ENCODE data around the gene ATOX1. TPM values are rescaled to one million over a fixed set of nuclear protein-coding genes. Genes with fewer than 3 reads are reported as not detected.

Gene ATOX1
- total and polyA plus RNA-seq, 2 experiments from 2014 or later: 118 to 134 TPM

- Histone ChIP-seq H3K27me3 (ENCODE audit: insufficient read depth) (no peaks in the 10 kb centered on the region), H3K4me2 (no peak overlapping the region), H4K20me1 (replicated peaks; ENCODE audit: insufficient read depth) (no peaks in the 10 kb centered on the region), H3K4me3 (no peak overlapping the region), H3K36me3 (ENCODE audit: insufficient read depth) (no peaks in the 10 kb centered on the region), H2AFZ (peak overlapping the region; percentile 18; the same call in 1 of the 2 replicates), H3K79me2 (replicated peaks; ENCODE audit: insufficient read depth) (no peaks in the 10 kb centered on the region), H3K9me2 (ENCODE audit: insufficient read depth) (no peaks in the 10 kb centered on the region), H3F3A (replicated peaks; ENCODE audit: low read depth) (peaks cover 4% of the 10 kb centered on the region; the same call in 1 of the 2 replicates), H3K27ac (ENCODE audit: low read depth) (no peak overlapping the region), H3K4me1 (ENCODE audit: insufficient read depth) (peaks cover 14% of the 10 kb centered on the region)
- Mint-ChIP-seq H3K9me3 (peaks cover 22% of the 10 kb centered on the region), H3K27me3 (ENCODE audit: insufficient read depth, low read depth, poor library complexity) (peaks cover 6% of the 10 kb centered on the region), H3K27ac (no peak overlapping the region), H3K4me1 (peaks cover 11% of the 10 kb centered on the region), H3K4me3 (no peak overlapping the region), H3K36me3 (ENCODE audit: low read depth) (peaks cover 15% of the 10 kb centered on the region)
- DNase-seq (ENCODE audit: low spot score) (no peak), ATAC-seq (no peak)
- TF ChIP-seq JUNB (IDR thresholded peaks at IDR 0.05; ENCODE audit: unreplicated experiment) (no peak), NANOG (IDR thresholded peaks at IDR 0.05; ENCODE audit: borderline replicate concordance) (no peak), EZH2phosphoT487 (IDR thresholded peaks at IDR 0.05; ENCODE audit: unreplicated experiment) (no peak), POLR2AphosphoS5 (IDR thresholded peaks at IDR 0.05; ENCODE audit: low read depth) (no peak), REST (IDR thresholded peaks at IDR 0.05; ENCODE audit: unreplicated experiment) (no peak), CREB1 (CRISPR knock-in tag; IDR thresholded peaks at IDR 0.05; ENCODE audit: low read depth) (no peak), EZH2 (IDR thresholded peaks at IDR 0.05; ENCODE audit: low read depth, unreplicated experiment) (no peak), CTCF (conservative IDR thresholded peaks at IDR 0.05; ENCODE audit: low read depth in 2 of 2) (no peak)
Measured at GRCh38 chr5:151724360-151724759, 34.1 kb downstream of the ATOX1 start.

- H3K4me3 Mint-ChIP-seq: no peak overlapping the region
- no peak for TF ChIP-seq REST (IDR thresholded peaks at IDR 0.05; ENCODE audit: unreplicated experiment)
- TF ChIP-seq ZNF331 (CRISPR knock-in tag; IDR thresholded peaks at IDR 0.05; ENCODE audit: low read depth): no peak
- TF ChIP-seq CTCF (conservative IDR thresholded peaks at IDR 0.05; ENCODE audit: low read depth in 2 of 2): no peak
- TF ChIP-seq ZNF114 (CRISPR knock-in tag; IDR thresholded peaks at IDR 0.05): no peak
- TF ChIP-seq POLR2AphosphoS5 (IDR thresholded peaks at IDR 0.05; ENCODE audit: low read depth): no peak
- TF ChIP-seq STAT1 (IDR thresholded peaks at IDR 0.05; ENCODE audit: unreplicated experiment): no peak
- no peak for TF ChIP-seq JUNB (IDR thresholded peaks at IDR 0.05; ENCODE audit: unreplicated experiment)
- no peak for TF ChIP-seq CREB1 (CRISPR knock-in tag; IDR thresholded peaks at IDR 0.05; ENCODE audit: low read depth)
Measured at GRCh38 chr5:151722546-151722945, 35.9 kb downstream of the ATOX1 start.

More at GRCh38 chr5:151722546-151722945, 35.9 kb downstream of the ATOX1 start:
- no peak overlapping the region for H3K4me3 ChIP-seq
- Mint-ChIP-seq H3K9me3 (peaks cover 7% of the 10 kb centered on the region; the same call in 2 of the 3 replicates), H3K27ac (no peak overlapping the region), H3K27me3 (ENCODE audit: insufficient read depth, low read depth, poor library complexity) (no peaks in the 10 kb centered on the region), H3K36me3 (ENCODE audit: low read depth) (peaks cover under 1% of the 10 kb centered on the region; the same call in 2 of the 3 replicates), H3K4me1 (peaks cover 11% of the 10 kb centered on the region)
- no peak overlapping the region for H2AFZ ChIP-seq
- no peak for DNase-seq (ENCODE audit: low spot score)
- no peaks in the 10 kb centered on the region for H3K27me3 ChIP-seq (ENCODE audit: insufficient read depth)
- H3K4me1 ChIP-seq (ENCODE audit: insufficient read depth): peaks cover 14% of the 10 kb centered on the region
- no peaks in the 10 kb centered on the region for H4K20me1 ChIP-seq (replicated peaks; ENCODE audit: insufficient read depth)
- no peak overlapping the region for H3K27ac ChIP-seq (ENCODE audit: low read depth)
- no peak overlapping the region for H3K4me2 ChIP-seq
- ATAC-seq: no peak
- H3K36me3 ChIP-seq (ENCODE audit: insufficient read depth): no peaks in the 10 kb centered on the region
- H3F3A ChIP-seq (replicated peaks; ENCODE audit: low read depth): no peaks in the 10 kb centered on the region
- H3K9me2 ChIP-seq (ENCODE audit: insufficient read depth): no peaks in the 10 kb centered on the region
- H3K79me2 ChIP-seq (replicated peaks; ENCODE audit: insufficient read depth): no peaks in the 10 kb centered on the region

All from GM23338 (cell line).